Skeletal muscle tissue (tissue), 4 donors: Measurements from ENCODE around the gene TSPOAP1. TPM values are rescaled to one million over a fixed set of nuclear protein-coding genes. Genes with fewer than 3 reads are reported as not detected.

Experiments
- H3K27ac ChIP-seq: one replicate; pipeline ENCODE4 v1.7.0; 2013; ENCODE audit warnings: mild to moderate bottlenecking, low read depth, low read length, inconsistent platforms
- H3K27me3 ChIP-seq, 3 donors: one replicate each; pipeline ENCODE4 v1.7.0; 2013; ENCODE audit warnings: low read length in 3 of 3; ENCODE audit not compliant: control insufficient read depth in 3 of 3, insufficient read depth in 3 of 3
- H3K36me3 ChIP-seq, 3 donors: one replicate each; pipeline ENCODE4 v1.7.0; 2013; ENCODE audit warnings: low read length in 3 of 3; ENCODE audit not compliant: control insufficient read depth in 3 of 3, insufficient read depth in 3 of 3
- H3K4me1 ChIP-seq, 3 donors: one replicate each; pipeline ENCODE4 v1.7.0; 2013; ENCODE audit warnings: low read length in 3 of 3, mild to moderate bottlenecking in 3 of 3; ENCODE audit not compliant: control insufficient read depth in 3 of 3, insufficient read depth in 3 of 3
- H3K4me3 ChIP-seq, 3 donors: one replicate each; pipeline ENCODE4 v1.7.0; 2013; ENCODE audit warnings: low read length in 3 of 3
- H3K9ac ChIP-seq, 3 donors: one replicate each; pipeline ENCODE4 v1.7.0; 2013; ENCODE audit warnings: low read length in 3 of 3, mild to moderate bottlenecking in 3 of 3, moderate library complexity in 2 of 3, low read depth in 1 of 3
- H3K9me3 ChIP-seq, 3 donors: one replicate each; pipeline ENCODE4 v1.7.0; 2013; ENCODE audit warnings: low read length in 3 of 3; ENCODE audit not compliant: control insufficient read depth in 3 of 3
- total RNA-seq: library from RNA; depleted of rRNA; stranded (reverse); fragments of >200 nt; gene quantifications from one replicate; pipeline ENCODE4 v1.2.3, GENCODE V29; 2014
- donor health status: Osteomylitis.

TSPOAP1 gene
- total RNA-seq, 1 donor from 2014 or later, result 1.0 TPM

DNA sequence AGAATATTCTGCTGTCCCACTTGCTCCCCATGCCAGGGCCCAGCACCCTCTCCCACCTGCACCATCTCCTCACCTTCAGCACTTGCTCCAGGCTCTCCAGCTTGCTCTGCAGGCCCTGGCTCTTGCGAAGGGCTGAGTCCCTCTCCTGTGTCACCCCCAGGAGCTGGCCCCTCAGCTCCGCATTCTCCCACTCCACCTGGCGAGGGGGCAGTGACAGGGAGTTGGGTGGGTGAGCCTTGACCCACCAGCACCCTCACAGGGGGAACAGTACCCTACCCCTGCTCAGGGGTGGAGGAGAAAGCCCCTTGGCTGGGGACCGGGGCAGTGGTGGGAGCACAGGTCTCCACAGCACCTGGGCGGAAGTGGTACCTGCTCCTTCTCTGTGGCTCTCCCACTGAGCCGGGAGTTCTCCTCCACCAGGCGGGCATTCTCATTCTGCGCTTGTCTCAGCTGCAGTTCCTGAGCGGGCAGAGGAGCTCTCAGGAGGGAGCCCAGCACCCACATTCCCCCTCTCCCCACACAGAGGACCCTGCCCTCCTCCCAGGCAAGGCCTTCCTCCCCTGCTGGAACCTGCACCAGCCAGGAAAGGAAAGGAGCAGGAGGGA lies 5.9 kb downstream of the TSPOAP1 start:
- Histone ChIP-seq H3K9me3 (no peaks in the 10 kb centered on the region), H3K4me1 (peaks cover 9 to 15% (median 15%) of the 10 kb centered on the region in 3 donors), H3K27ac (no peak overlapping the region), H3K4me3 (no peak overlapping the region), H3K36me3 (peaks cover 0 to 2% (median 0%) of the 10 kb centered on the region in 3 donors), H3K27me3 (peaks cover 2 to 6% (median 3%) of the 10 kb centered on the region in 3 donors), H3K9ac (no peak overlapping the region)

DNA sequence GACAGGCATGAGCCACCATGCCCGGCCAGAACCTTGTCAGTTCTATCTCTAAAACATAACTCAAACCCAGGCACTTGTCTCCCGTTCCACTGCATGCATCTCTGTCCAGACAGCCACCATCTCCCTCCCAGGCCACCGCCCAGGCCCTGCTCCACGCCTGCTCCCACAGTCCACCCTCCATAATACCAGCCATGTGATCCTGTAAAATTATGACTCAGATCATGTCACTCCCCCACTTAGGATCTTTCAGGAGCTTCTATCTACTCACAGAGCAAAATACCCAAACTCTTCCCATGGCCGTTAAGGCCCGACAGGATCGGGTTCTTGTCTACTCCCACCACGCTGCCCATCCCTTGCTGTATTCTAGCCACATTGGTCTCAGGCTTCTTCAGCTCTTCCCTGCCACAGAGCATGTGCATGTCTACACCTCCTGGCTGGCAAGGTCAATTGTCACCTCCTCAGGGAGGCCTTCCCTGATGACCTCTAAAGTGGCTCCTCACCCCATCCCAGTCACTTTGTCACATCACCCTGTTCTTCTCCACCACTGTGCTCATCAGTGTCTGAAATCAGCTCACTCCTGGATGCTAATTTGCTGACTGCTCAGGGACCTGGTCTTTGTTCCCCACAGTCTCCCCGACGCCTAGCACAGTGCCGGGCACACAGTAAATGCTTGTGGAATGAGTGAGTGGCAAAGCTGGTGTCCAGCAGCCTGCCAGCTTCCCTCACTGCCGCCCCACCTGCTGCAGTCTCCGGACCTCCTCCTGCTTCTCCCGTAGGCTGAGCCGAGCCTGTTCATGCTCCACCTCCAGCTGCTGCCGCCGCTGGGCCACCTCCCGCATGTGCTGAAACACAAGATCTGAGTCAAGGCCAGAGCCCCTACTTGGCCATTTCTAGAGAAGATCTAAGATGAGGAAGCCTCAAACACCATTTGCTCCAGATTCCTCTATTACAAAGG lies 6.7 kb downstream of the TSPOAP1 start:
- H3K9ac ChIP-seq, result no peak overlapping the region
- peaks cover 0 to 2% (median 0%) of the 10 kb centered on the region in 3 donors for H3K36me3 ChIP-seq
- peaks cover 9 to 15% (median 15%) of the 10 kb centered on the region in 3 donors for H3K4me1 ChIP-seq
- peaks cover 0 to 3% (median 2%) of the 10 kb centered on the region in 3 donors for H3K27me3 ChIP-seq
- H3K4me3 ChIP-seq, result no peak overlapping the region
- no peaks in the 10 kb centered on the region for H3K9me3 ChIP-seq
- no peak overlapping the region for H3K27ac ChIP-seq

DNA sequence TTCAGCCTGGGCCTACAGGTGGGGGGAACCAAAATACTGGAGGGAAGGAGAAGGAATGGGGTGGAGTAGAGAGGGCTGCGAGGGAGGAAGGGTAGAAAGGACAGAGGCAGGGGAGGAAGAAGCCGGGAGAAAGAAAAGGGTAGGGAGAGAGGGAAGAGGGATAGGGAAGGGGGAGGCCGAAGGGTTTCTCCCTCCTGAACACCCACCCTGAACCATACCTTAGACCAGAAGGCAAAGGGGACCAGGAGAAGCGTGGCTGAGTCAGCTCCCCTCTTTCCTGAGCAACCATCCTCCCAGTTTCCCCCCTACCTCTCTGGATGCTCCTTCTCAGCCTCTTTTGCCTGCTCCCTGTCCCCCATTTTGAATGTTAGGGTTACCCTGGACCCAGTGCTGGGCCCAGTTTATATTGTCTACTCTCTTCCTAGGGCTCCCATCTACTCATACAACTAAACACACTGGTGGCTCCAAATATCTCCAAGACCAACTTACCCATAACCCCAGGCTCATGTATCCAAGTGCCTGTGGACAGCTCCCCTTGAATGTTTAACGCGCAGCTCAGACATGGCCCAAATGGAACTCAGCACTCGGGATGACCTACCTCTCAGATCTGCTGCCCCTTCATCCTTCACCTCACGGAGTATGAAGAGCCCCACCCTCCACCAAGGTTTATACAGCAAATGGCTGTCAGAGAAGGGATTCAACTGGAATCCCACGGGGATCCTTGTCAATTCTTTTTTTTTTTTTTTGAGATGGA lies 7.8 kb downstream of the TSPOAP1 start:
- peaks cover 1 to 3% (median 2%) of the 10 kb centered on the region in 3 donors for H3K36me3 ChIP-seq
- no peak overlapping the region for H3K9ac ChIP-seq
- peaks cover 9 to 15% (median 15%) of the 10 kb centered on the region in 3 donors for H3K4me1 ChIP-seq
- H3K27ac ChIP-seq, result no peak overlapping the region
- H3K4me3 ChIP-seq, result no peak overlapping the region
- H3K27me3 ChIP-seq, result no peaks in the 10 kb centered on the region
- no peaks in the 10 kb centered on the region for H3K9me3 ChIP-seq

DNA sequence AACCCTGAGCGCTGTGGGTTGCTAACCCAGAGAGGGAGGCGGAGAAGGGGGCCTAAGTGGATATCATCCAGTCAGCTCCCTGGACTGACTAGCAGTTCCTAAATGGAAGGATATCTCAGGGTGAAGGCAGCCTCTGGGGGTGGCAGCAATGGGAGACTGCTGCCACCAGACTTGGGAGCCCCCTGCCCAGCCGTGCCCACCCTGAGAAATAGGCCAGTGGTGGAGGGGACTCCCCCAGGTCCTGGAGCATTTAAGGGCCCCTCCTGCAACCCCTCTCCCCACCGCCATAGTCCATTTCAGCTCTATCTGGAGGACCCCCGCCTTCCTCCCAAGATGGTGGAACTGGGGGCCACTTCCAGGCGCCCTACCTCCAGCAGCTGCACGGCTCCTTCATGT lies 8.4 kb downstream of the TSPOAP1 start:
- H3K4me3 ChIP-seq, result no peak overlapping the region
- no peaks in the 10 kb centered on the region for H3K9me3 ChIP-seq
- no peak overlapping the region for H3K9ac ChIP-seq
- peaks cover 1 to 6% (median 2%) of the 10 kb centered on the region in 3 donors for H3K36me3 ChIP-seq
- peaks cover 7 to 15% (median 13%) of the 10 kb centered on the region in 3 donors for H3K4me1 ChIP-seq
- H3K27me3 ChIP-seq, result no peaks in the 10 kb centered on the region
- no peak overlapping the region for H3K27ac ChIP-seq

DNA sequence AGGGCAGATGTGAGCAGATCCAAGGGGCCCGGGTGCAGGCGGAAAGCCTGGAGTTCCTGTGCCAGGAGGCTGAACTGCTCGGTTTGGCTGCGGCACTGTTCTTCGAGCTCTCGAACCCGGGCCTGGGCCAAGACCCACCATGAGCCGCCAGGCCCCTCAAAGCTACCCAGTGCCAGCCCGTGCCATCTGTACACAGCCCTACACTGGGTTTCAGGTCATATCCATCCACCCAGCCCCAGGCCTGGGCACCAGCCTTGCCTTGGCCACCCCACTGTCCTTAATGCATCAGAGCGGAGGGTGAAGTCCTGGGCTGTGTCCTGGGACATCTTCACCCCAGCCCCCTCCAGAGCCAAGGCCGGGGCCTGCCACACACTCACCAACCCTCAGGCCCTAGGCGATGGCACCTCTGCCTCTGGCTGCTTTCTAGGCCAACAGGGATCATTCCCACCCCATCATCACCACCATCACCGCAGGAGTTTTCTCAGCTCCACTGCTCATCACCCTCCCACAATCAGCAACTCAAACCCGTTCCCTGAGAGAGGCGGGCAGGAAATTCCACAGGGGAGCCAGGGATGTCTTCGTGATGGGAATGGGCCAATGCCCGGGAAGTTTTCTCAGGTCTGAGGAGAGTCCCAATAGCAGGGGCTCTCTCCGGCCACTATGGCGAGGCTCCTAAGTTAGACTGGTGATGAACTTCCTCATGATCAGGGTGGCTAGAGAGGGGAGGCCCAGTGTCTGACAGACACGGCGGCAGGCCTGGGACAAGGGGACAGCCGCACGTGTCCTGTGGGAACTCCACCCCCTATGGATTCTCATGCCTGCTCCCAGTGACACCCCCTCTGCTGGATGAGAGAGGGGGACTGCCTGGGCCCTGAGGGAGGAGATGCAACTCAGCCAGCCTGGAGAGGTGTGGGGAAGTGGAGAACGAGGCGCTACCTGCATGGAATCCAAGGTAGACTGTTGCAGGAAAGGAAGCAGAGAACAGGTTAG lies 9.1 kb downstream of the TSPOAP1 start:
- Histone ChIP-seq H3K9me3 (no peaks in the 10 kb centered on the region), H3K4me3 (no peak overlapping the region), H3K27ac (no peak overlapping the region), H3K4me1 (peaks cover 2 to 9% (median 8%) of the 10 kb centered on the region in 3 donors), H3K9ac (no peak overlapping the region), H3K27me3 (no peaks in the 10 kb centered on the region), H3K36me3 (peaks cover 1 to 6% (median 2%) of the 10 kb centered on the region in 3 donors)

DNA sequence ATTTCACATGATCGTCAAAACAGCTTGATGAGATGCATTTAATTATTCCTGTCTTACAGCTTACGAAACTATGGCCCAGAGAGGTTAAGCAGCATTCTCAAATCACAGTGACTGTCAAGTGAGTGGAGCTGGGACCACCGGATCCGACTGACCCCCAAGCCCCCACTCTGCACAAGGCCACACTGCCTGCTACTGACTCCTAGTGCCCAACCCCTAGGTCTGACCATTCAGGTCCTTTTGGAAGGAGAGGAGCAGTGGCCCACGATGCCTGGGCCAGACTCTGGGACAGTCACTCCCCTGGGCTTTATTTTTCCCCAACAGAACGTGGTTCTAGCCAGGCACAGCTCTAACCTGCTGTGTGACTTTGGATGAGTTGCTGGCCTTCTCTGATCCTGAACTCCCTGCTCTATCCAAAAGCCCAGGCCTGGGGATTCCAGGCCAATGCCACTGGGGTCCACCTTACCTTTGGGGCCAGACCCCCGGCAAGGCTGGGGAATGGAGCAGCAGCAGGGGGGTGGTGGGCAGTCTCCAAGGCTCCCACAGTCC lies 9.9 kb downstream of the TSPOAP1 start:
- Histone ChIP-seq H3K36me3 (peaks cover 1 to 6% (median 2%) of the 10 kb centered on the region in 3 donors), H3K27ac (no peak overlapping the region), H3K4me3 (no peak overlapping the region), H3K9me3 (no peaks in the 10 kb centered on the region), H3K27me3 (no peaks in the 10 kb centered on the region), H3K4me1 (peaks cover 0 to 4% (median 4%) of the 10 kb centered on the region in 3 donors), H3K9ac (no peak overlapping the region)

DNA sequence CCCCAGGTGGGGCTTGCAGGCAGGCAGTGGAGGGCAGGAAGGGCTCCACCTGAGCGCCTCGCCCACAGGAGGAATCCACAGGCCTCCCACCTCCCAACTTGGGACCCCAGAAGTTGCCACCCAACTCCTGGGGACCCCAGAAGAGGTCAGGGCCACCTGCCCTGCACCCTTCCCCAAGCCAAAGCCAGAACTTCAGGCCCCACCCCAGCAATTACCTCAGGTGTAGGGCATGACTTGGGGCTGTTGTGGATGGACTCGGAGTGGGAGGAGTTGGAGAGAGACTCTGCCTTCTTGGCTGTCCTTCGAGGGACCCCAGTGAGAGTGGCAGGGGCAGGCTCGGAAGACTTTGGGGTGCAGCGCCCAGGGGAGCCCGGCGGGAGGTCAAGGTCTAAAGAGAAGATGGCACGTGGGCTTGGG lies 10.5 kb downstream of the TSPOAP1 start:
- Histone ChIP-seq H3K4me1 (no peaks in the 10 kb centered on the region), H3K36me3 (peaks cover 1 to 6% (median 2%) of the 10 kb centered on the region in 3 donors), H3K4me3 (no peak overlapping the region), H3K27ac (no peak overlapping the region), H3K9me3 (no peaks in the 10 kb centered on the region), H3K9ac (no peak overlapping the region), H3K27me3 (no peaks in the 10 kb centered on the region)

DNA sequence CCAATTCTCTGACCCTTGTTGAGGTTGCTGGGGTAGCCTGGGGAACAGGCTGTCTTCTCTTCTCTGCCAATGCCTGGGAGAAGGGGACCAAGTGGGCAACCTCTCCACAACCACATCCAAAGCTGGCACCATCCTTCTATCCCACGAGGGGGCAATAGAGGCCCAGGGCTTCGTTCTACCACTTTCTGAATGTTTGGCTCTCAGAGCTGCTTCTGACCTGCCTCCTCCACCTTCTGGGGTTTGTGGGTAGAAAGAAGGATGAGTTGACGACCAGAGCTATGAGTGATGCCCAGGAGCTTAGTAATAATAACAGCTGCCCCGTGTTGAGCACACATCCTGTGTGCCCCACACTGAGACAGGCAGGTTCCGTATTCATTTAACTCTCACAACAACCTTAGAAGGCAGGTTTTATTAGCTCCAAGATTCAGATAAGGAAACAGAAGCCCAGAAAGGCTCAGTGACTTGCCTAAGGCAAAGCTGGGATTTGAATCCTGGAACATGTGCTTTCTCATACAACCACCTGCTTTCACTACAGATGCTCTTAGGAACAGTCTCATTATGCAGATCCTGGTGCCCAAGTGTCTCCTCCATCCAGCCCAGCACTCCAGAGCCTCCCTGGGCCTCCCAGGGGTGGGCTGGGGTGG lies 11.1 kb downstream of the TSPOAP1 start:
- H3K36me3 ChIP-seq, result peaks cover 1 to 6% (median 2%) of the 10 kb centered on the region in 3 donors
- no peaks in the 10 kb centered on the region for H3K9me3 ChIP-seq
- H3K9ac ChIP-seq, result no peak overlapping the region
- no peaks in the 10 kb centered on the region for H3K27me3 ChIP-seq
- no peak overlapping the region for H3K4me3 ChIP-seq
- no peak overlapping the region for H3K27ac ChIP-seq
- no peaks in the 10 kb centered on the region for H3K4me1 ChIP-seq
